SH-SY5Y (cell line): ENCODE results near the gene ZNF256.

Experiments
- GATA2 ChIP-seq: IDR thresholded peaks from 2 replicates; pipeline ENCODE4 v1.6.1; 2011; ENCODE audit warnings: mild to moderate bottlenecking, low read depth, low read length
- GATA3 ChIP-seq: IDR thresholded peaks from 2 replicates; pipeline ENCODE4 v1.6.1; 2011; ENCODE audit warnings: low read depth, mild to moderate bottlenecking, low read length, moderate library complexity

DNA sequence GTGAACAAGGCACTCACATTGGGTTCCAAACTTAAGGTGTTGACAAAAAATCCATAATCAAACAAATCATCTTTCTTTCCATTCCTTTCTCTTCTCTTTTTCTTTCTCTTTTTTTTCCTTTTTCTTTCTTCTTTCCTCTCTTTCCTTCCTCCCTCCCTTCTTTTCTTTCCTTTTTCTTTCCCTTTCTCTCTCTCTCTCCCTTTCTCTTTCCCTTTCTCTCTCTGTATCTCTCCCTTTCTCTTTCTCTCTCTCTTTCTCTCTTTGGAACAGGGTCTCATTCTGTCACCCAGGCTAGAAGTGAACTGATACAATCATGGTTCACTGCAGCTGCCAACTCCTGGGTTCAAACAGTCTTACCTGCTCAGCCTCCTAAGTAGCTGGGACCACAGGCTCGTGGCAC lies 14.3 kb upstream of the ZNF256 start:
- TF ChIP-seq GATA2 (no peak), GATA3 (no peak)
